Peyer's patch (tissue), 4 donors: ENCODE data around the gene AKAP6. TPM values are rescaled to one million over a fixed set of nuclear protein-coding genes. Genes with fewer than 3 reads are reported as not detected.

Experiments
- DNase-seq, 3 donors: peaks; one replicate each; pipeline ENCODE4 v3.0.0-alpha.2; 2017 to 2019
- H3K27ac ChIP-seq, 4 donors: fragments of 200-600 bp; sonication (generic); one replicate each; pipeline ENCODE4 v1.5.1; 2016 to 2019
- H3K27me3 ChIP-seq, 2 donors: fragments of 200-600 bp; sonication (generic); one replicate each; pipeline ENCODE4 v1.5.1; 2019
- H3K36me3 ChIP-seq, 3 donors: fragments of 200-600 bp; sonication (generic); one replicate each; pipeline ENCODE4 v1.5.1; 2016 to 2019
- H3K4me1 ChIP-seq, 4 donors: fragments of 200-600 bp; sonication (generic); one replicate each; pipeline ENCODE4 v1.5.1; 2016 to 2019
- H3K4me3 ChIP-seq, 4 donors: fragments of 200-600 bp; sonication (generic); 1 replicate in 3 of 4; 2 replicates in 1 of 4; pipeline ENCODE4 v1.5.1; 2016 to 2019; ENCODE audit warnings: mild to moderate bottlenecking in 1 of 4
- H3K9me3 ChIP-seq, 4 donors: fragments of 200-600 bp; sonication (generic); one replicate each; pipeline ENCODE4 v1.5.1; 2016 to 2019; ENCODE audit warnings: mild to moderate bottlenecking in 1 of 4
- CTCF ChIP-seq, 6 experiments: fragments of 450-650 bp in 4 of 6; fragments of 200-600 bp in 2 of 6; sonication (generic) in 1 of 6; IDR thresholded peaks; one replicate each; pipeline ENCODE4 v1.5.1; 2017 to 2019; ENCODE audit warnings: antibody characterized with exemption in 6 of 6, mild to moderate bottlenecking in 3 of 6, moderate library complexity in 1 of 6
- POLR2A ChIP-seq, 2 donors: fragments of 450-650 bp; IDR thresholded peaks; one replicate each; pipeline ENCODE4 v1.5.1; 2017; ENCODE audit warnings: antibody characterized with exemption in 2 of 2, mild to moderate bottlenecking in 2 of 2, moderate library complexity in 2 of 2
- total RNA-seq, 4 donors: library from RNA; depleted of rRNA; stranded (reverse); fragments of >200 nt; gene quantifications; one replicate each; pipeline ENCODE4 v1.1.0, GENCODE V29; 2016

The AKAP6 gene
- total RNA-seq, 4 donors from 2014 or later, result 7.6 to 21.5 (median 12.2) TPM

DNA sequence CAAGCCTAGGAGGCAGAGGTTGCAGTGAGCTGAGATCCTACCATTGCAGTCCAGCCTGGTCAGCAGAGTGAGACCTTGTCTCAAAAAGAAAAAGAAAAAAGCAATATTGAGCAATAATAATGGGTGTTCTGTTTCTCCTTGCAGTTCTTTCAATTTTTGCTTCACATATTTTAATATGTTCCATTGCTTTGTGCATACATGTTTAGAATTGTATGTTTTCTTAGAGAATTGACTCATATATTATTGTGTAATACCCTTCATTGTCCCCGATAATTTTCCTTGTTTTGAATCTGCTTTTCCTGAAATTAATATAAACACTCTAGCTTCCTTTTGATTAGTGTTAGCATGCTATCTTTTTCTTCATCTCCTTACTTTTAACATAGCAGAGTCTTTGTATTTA is 471.2 kb downstream of the AKAP6 start:
- no peaks in the 10 kb centered on the region for H3K36me3 ChIP-seq
- peaks cover 0 to 5% (median 0%) of the 10 kb centered on the region in 4 donors for H3K9me3 ChIP-seq
- no peaks in the 10 kb centered on the region for H3K27me3 ChIP-seq
- no peaks in the 10 kb centered on the region for H3K4me1 ChIP-seq
- no peak overlapping the region for H3K4me3 ChIP-seq
- no peak for DNase-seq
- H3K27ac ChIP-seq, result no peak overlapping the region
- TF ChIP-seq POLR2A (IDR thresholded peaks at IDR 0.05) (no peak), CTCF (IDR thresholded peaks at IDR 0.05) (no peak)

- Histone ChIP-seq H3K4me3 (no peak overlapping the region), H3K9me3 (peaks cover 0 to 5% (median 0%) of the 10 kb centered on the region in 4 donors), H3K4me1 (no peaks in the 10 kb centered on the region), H3K27ac (no peak overlapping the region), H3K27me3 (no peaks in the 10 kb centered on the region), H3K36me3 (no peaks in the 10 kb centered on the region)
- TF ChIP-seq POLR2A (IDR thresholded peaks at IDR 0.05), result no peak
- no peak for TF ChIP-seq CTCF (IDR thresholded peaks at IDR 0.05)
- no peak for DNase-seq
These were observed 473.2 kb downstream of the AKAP6 start for GRCh38 chr14:32802295-32802694.

GRCh38 chr14:32805979-32806378 is 476.9 kb downstream of the AKAP6 start:
- H3K36me3 ChIP-seq, result no peaks in the 10 kb centered on the region
- H3K27me3 ChIP-seq, result no peaks in the 10 kb centered on the region
- no peak overlapping the region for H3K4me3 ChIP-seq
- H3K9me3 ChIP-seq, result peaks cover 0 to 5% (median 0%) of the 10 kb centered on the region in 4 donors
- H3K4me1 ChIP-seq, result peaks cover 0 to 7% (median 0%) of the 10 kb centered on the region in 4 donors
- TF ChIP-seq CTCF (IDR thresholded peaks at IDR 0.05), result no peak
- no peak for TF ChIP-seq POLR2A (IDR thresholded peaks at IDR 0.05)
- DNase-seq, result no peak
- no peak overlapping the region for H3K27ac ChIP-seq

DNA sequence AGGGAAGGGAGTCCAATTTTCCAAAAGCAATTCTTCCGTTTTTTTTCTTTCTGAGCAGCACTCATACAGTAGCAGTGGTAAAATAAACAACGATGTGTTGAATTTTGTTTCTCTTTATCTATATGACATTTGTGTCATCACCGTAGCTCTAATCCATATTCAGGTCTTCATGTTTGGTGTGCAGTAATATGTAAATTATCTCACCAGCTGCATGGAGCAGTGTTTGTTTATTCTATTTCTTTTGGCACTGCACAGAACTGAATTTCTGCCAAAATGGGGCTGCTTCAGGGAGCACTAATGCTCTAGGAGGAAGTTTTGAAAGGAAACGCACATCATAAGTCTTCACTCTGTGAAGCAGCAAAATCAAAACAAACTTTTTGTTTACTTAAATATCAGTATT is 479.5 kb downstream of the AKAP6 start:
- no peak overlapping the region for H3K4me3 ChIP-seq
- no peaks in the 10 kb centered on the region for H3K27me3 ChIP-seq
- no peak for TF ChIP-seq POLR2A (IDR thresholded peaks at IDR 0.05)
- no peak for TF ChIP-seq CTCF (IDR thresholded peaks at IDR 0.05)
- H3K36me3 ChIP-seq, result no peaks in the 10 kb centered on the region
- no peak overlapping the region for H3K27ac ChIP-seq
- H3K9me3 ChIP-seq, result no peaks in the 10 kb centered on the region
- H3K4me1 ChIP-seq, result peaks cover 0 to 7% (median 0%) of the 10 kb centered on the region in 4 donors
- DNase-seq, result no peak

GRCh38 chr14:32809255-32809654 is 480.2 kb downstream of the AKAP6 start:
- DNase-seq, result no peak
- Histone ChIP-seq H3K27ac (no peak overlapping the region), H3K4me3 (no peak overlapping the region)

More at GRCh38 chr14:32809255-32809654, 480.2 kb downstream of the AKAP6 start:
- H3K36me3 ChIP-seq, result no peaks in the 10 kb centered on the region
- no peaks in the 10 kb centered on the region for H3K27me3 ChIP-seq
- TF ChIP-seq POLR2A (IDR thresholded peaks at IDR 0.05), result no peak
- no peak for TF ChIP-seq CTCF (IDR thresholded peaks at IDR 0.05)
- no peaks in the 10 kb centered on the region for H3K9me3 ChIP-seq
- peaks cover 0 to 7% (median 0%) of the 10 kb centered on the region in 4 donors for H3K4me1 ChIP-seq
